ENCODE results near the gene BLVRB.
"Not testable (repeated sequence)": the region's sequence is repeated elsewhere in the genome, so short reads cannot be mapped to it uniquely, and the experiment has no call there.

Gene BLVRB

DNA sequence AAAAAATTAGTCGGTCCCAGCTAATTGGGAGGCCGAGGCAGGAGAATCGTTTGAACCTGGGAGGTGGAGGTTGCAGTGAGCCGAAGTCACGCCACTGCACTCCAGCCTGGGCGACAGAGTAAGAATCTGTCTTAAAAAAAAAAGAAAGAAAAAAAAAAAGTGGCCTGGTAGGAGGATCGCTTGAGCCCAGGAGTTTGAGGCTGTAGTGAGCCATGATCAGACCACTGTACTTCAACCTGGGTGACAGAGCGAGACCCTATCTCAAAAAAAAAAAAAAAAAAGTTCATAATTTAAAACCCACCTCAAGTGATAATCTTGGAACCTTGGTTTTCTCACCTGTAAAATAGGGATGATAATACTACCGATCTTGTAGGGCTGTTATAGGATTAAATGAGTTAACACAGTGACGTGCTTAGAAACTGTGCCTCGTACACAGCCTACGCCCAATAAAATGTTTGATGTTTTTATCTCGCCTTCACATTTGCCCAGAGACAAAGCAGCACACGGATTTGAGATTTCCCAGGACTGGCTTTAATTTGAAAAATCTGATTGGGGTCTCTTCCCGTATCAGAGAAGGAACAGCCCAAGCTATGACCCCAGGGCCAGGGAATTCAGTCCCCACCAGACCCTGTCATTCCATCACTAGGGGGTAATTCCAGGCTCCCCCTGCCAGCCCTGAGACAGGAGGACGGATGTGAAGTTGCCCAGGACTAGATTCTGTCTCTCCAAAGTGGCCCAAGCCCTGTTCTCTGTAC is 43.4 kb downstream of the BLVRB start:
- no peak for DNase-seq

DNA sequence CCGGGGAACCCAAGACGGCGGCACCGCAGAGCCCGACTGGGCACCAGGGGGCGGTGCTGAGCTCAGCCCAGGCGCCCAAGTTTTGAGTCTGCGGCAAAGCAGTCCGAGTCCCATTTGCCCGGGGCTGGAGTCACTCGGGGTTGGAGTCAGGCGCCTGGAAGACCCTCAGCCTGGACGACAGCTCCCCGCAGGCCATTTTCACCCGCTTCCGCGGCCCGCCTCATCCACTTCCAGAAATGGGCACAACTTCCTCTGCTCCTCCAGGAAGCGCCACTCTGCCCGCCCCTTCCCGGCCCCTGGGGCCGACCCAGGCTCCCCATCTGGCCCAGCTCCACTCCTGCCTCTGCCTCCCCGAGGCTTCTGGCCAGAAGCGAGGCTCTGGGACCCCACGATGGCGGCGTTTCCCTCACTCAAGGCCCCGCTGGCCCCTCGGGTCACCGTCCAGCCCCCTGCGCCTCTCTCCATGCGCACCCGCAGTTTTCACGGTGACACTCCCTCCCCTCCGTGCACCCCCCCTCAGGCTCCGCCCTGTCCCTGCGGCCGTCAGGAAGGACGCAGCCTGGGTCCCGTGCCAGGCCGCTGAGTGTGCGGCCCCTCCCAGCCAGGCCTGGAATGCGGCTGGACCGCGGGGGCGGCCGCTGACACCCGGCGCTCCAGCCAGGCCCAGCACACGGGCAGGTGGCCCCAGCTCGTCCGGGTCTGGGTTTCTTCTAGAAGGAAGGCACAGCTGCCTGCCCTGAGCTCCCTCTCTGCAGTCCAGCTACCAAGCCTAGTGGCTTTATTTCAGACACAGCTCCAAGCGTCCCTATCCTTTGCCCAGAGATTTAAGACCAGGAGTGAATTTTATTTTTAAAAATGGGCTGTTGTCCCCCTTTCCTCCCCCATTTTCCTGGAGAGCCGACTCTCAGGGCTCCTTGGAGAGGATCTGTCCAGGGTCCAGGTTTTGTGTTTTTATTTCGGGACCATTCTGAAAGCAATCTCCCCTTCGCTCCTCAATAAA is 44.5 kb downstream of the BLVRB start:
- peak; percentile 93 for DNase-seq

DNA sequence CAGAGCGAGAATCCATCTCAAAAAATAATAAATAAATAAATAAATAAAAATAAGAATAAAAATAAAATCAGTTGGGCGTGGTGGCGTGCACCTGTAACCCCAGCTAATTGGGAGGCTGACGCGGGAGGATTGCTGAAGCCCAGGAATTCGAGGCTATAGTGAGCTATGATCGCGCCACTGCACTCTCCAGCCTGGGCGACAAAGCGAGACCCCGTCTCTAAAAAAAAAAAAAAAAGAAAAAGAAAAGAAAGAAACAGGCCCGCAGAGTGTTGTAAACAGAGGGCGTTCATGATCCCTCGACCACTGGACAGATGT is 45.1 kb downstream of the BLVRB start:
- DNase-seq = no peak

DNA sequence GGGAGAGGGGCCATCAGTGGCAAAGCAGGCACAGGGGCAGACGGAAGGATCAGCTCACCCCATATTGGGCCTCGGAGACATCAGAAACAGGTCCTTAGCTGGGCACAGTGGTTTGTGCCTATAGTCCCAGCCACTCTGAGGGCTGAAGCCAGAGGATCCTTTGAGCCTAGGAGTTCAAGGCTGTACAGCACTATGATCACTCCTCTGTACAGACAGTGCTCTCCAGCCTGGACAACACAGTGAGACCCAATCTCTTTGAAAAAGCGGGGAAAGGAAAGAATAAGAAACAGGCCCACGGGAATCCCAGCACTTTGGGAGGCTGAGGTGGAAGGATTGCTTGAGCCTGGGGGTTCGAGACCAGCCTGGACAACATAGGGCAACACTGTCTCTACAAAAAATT is 45.8 kb downstream of the BLVRB start:
- no peak for DNase-seq

DNA sequence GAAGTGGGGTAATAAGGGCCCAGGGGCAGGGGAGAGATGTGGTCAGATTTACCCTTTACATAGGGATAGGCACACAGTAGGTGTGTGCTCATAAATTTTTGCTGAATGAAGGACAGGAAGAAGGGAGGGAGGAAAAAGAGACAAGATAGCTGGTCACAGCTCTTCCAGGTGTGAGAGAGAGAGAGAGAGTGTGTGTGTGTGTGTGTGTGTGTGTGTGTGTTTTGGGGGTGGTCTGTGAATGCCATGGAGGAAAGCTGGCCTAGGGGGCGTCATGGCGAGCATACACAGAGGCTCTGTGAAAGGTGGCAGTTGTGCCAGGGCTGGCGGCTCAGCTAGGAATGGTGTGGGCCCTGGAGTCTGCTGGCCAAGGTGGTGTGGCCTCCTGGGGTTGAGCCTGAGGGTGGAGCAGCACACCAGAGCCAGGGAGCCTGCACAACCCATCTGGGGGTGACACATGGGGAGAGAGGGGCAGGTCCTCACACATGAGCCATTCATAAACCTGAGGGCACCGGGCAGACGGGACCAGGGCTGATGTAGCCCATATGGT is 46.4 kb downstream of the BLVRB start:
- no peak for DNase-seq

DNA sequence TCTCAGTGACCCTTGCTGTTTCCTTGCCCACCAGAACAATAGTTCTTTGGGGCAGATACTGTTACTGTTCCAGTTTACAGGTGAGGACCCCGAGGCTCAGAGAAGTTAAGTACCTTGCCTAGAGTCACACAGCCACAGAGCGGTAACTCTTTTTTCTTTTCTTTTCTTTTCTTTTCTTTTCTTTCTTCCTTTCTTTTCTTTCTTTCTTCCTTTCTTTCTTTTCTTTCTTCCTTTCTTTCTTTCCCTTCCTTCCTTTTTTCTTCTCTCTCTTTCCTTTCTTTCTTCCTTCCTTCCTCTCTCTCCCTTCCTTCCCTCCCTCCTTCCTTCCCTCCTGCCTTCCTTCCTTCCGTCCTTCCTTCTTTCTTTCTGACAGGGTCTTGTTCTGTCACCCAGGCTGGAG is 47.5 kb downstream of the BLVRB start:
- DNase-seq = no peak

DNA sequence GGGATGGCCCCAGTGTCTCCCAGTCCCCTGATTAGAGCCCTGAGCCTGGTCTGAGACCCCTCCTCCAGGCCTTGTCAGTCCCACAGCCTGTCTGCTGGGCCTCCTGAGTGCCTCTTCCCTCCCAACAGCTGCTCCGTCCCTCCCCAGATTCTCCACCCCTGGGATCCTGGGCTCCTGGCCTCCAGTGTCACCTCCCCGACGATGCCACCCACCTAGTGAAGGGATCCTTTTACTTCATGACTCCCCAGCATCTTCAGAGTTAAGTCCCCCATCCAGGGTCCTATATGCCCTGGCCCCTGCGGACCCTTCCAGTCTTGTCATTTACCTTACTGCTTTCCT is 47.9 kb downstream of the BLVRB start:
- DNase-seq = no peak

DNA sequence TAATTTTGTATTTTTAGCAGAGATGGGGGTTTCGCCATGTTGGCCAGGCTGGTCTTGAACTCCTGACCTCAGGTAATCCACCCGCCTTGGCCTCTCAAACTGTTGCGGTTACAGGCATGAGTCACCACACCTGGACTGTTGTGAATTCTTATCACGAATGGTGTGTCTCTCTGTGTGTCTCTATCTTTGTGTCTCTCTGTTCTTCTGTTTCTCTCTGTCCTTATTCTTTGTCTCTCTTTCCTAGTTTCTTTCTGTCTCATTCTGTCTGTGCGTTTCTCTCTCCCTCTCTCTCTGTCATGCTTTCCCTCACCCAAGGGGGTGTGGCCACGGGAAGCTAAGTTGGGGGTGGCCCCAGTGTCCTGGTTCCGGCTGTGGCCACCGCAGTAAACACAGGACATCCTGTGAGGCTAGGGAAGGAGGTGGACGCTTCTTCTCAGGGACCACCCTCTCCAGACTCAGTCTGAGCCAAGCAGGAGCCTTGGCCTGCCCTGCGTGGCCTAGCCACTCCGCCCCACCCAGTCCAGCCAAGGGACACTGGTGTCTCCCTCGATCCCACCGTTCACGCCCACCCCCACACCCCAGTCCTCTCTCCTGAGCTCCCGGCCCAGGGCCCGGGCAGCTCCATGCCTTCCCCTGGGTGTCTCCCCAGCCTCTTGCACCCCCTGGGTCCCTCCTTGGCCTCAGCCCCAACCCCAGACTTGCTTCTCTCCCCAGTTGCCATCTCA is 48.5 kb downstream of the BLVRB start:
- no peak for DNase-seq

DNA sequence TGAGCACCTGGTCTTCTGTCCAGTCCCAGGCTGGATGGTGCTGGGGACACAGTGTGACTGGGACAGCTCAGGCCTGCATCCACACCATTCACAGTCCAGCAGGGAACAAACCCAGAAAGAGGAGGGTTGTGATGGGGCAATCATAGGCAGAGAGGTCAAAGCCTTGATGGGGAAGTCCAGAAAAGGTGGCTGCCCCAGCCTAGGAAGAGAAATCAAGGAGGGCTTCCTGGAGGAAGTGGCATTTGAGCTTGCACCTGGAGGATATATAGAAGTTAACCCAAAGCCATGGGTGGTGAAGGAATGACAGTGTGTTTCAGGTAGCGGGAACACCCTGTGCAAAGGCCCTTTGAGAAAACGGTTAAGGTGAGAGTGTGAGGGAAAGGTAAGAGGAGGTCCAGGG is 49.8 kb downstream of the BLVRB start:
- DNase-seq = no peak

DNA sequence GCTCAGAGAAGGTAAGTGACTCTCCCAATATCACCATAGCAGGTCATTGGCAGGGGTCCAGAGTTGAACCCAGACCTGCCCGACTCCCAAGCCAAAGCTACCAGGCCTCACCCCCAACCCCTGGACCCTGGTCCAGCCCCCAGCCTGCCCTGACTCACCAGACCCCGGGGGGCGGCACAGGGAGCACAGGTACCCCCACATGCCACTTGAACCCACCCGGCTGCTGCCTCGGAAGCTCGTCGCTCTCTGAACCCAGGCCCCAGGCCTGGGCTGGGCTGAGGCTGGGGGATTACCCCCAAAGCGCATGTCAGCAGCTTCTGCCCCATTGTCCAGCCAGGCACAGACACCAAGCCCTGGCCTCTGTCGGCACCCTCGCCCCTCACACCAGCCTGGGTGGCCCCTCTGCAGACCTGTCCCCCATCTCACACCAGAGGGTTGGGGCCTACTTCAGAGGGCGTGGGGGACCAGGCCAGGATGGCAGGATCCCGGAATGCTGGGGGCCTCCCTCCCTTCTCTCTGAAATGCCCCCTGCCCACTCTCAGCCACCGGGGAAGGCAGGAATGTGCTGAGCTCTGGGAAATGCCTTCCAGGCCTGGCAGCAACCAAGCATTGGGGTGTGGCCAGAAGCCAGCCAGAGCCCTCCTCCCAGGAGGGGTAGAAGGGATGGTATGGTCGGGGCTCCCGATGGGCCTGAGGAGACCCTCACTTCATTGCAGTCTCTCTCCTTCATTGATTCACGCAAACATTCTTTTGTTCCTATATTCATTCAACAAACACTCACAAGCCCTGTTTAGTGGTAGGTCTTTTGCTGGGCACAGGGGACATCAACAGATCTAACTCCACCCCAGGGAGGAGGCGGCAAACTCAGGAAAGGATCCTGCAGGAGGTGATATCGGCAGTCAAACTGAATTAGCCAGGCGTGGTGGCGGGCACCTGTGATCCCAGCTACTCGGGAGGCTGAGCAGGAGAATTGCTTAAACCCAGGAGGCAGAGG is 50.7 kb downstream of the BLVRB start:
- DNase-seq = peak; percentile 43

DNA sequence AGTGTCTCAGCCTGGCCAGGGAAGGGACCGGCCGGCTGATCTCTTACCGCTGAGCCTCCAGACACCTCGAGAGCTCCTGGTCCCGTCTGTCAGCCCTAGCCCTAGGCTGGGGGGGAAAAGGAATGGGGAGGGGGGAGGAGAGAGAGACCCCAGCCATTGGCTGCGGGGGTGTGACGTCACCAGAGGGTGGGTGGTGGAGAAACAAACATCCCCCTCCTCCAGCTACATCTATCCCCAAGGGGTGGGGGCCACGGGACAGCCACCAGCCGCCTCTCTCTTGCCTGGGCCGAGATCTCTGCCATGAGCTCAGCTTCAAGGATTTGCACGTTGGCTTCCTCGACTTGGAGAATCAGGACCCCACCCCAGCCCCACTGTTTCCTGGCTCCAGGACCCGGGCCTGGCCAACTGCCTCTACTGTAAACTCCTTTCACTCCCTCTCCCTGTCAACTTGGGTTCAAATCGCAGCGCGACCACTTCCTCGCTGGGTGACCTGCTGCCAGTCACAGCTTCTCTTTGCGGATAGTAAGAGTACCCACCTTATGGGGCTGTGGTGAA is 52.2 kb downstream of the BLVRB start, which contains the start of gene PRX:
TSS of gene PRX (minus strand) at position 88 of the 555 bp plus-strand sequence. CDS start 5,446 bp downstream, outside the sequence.
- DNase-seq = peak; percentile 59

DNA sequence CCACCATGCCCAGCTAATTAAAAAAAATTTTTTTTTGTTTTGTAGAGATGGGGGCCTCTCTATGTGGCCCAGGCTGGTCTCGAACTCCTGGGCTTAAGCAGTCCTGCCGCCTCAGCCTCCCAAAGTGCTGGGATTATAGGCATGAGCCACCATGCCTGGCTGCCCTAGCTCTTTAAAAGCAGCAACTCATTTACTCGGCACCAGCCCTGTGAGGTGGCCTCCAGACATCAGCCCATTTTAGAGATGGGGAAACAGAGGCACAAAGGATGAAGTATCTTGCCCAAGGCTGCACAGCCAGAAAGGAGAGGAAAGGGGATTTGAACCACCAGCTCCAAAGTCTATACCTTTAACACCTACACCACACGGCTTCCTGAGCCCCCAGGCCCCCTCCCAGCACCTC is 52.7 kb downstream of the BLVRB start:
- no peak for DNase-seq

DNA sequence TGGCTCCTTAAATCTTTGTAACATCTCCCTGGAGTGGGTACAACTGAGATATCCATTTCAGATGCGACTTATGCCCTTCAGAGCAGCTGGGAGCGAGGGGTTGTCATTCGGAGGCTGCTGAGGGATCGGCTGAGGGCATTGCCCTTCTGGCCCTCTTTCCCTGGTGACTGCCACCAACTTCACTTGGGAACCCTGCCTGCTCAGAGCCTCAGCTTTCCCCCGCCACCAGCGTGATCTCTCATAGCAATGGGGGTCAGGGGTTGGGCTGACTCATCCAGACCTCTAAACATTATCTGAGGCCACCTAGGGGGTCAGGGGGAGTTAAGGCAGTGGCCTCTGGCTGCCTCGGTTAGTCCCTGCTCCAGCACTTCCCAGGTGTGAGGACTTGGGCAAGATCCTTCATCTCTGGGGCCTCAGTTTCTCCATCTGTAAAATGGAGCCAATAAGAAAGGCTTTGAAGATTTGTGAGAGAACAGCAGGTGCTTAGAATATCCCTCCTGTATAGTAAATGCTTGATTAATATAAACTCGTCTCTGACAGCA is 53.5 kb downstream of the BLVRB start:
- DNase-seq = no peak

DNA sequence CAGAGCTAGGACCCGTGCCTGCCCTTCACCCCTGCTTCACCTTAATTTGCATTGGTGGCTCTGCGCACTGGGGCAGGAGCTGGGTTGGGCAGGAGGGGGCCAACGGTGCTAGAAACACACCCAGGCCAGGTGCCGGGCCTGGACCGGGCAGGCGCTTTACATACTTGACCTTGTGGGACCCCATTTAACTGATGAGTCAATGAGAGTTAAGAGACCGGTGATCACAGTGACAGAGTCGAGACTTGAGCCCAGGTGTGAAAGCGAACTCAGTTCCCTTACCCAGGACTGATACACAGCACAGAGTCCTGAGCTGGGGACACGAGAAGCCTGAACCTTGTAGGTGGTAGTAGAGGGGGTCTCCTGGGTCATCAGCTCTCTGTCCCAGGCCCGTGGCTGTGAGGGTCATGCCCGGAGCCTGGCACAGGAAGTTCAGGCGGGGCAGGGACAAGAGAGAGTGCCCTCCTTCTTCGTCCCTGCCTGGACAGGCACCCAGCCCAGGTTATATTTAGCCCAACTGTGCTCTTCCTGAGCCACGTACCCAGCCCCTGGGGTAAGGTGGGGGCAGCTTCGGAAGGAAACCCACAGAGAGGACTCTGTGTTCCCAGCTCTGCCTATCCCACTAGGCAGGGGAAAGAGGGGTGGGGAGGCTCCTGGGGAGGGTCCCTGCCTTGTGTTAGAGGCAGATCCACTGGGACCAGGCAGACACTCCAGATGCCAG is 54.3 kb downstream of the BLVRB start:
- DNase-seq = no peak

DNA sequence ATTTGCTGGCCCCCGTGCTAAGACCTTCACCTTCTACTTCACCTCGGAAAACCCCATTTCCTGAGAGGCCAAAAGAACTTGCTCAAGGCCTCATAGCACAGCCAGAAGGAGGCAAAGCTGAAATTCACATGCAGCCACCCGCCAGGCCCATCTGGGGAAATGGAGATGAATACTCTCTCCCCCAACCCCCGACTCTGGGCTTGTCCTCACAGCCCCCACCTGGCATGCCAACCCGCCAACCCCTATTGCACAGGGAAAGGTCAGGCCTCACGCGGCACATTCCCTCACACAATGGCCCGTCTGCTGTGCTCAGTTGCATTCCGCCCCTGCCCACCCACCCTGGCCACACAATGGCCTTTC is 55.5 kb downstream of the BLVRB start:
- no peak for DNase-seq

DNA sequence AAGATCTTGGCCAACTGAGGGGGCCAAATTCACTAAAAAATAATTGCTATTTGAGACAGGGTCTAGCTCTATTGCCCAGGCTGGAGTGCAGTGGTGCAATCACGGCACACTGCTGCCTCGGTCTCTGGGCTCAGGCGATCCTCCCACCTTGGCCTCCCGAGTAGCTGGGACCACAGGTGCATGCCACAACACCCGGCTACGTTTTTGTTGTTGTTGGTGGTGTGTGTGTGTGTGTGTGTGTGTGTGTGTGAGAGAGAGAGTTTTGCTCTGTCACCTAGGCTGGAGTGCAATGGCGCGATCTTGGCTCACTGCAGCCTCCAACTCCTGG is 57.0 kb downstream of the BLVRB start:
- DNase-seq = not testable (repeated sequence)

DNA sequence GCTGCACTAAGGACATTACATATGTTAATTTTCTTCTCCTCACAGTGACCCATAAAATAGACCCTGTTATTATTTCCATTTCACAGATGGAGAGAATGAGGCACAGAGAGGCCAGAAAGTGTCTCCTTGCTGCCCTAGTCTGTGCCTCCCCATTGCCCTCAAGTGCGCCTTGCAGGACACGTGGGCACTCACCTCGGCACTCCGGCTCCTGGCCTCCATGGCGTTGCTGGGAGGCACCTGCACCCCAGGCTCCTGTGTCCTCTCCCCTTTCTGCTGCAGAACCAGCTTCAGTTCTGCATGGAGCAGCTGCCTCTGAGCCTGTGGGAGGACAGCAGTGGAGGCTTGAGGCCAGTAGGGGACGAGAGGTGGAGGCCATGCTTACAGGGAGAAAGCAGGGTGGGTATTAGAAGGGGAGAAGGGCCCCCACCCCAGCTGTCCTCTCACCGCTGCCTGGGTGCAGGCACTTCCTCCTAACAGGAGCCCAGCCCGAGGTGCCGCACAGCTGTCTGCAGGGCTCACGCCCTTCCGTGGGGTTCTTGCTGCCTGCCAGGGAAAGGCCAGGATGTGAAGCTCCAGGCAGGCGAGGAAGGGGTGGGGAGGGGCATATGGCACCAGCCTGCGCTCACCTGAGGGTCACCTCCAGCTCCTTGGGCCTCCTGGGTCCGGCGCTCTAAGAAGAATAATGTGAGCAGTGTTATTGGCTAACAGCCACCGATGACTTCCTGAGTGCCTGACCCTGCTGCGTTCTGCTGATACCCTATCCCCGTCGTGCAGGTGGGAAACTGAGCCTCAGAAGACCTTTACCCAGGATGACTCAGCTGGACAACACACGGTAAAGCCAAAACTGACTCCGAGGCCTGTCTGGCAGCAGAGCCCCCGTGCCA is 57.6 kb downstream of the BLVRB start:
- DNase-seq = no peak

DNA sequence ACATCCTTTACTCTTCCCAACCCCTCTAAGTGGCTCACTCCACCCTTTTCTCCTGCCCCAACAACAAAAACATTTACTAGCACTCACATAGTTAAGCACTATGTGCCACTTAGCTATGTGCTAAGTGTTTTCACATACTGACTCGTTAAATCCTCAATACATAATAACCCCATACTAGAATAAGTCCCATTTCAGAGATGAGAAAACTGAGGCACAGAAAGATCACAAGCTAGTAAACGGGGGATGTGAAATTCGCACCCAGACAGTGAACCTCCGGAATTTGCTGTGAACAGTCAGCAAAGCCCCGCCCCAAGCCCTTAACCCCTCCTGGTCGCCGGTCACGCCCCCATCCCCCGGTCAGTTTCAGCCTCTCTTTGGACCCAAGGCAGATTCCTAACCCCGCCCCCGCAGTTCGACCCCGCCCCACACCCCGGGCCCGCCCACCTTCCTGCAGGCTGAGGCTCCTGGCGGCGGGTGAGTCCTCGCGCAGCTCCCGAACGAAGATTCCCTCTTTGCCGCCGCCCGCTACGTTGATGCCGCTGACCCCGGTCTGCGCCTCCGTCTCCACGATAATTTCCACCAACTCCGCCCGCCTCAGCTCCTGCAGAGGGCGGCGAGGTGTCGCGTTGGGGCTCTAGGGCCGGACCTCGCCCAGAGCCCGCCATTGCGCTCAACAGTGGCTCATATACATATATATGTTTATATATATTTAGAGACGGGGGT is 62.1 kb downstream of the BLVRB start:
- peak; percentile 91 for DNase-seq

DNA sequence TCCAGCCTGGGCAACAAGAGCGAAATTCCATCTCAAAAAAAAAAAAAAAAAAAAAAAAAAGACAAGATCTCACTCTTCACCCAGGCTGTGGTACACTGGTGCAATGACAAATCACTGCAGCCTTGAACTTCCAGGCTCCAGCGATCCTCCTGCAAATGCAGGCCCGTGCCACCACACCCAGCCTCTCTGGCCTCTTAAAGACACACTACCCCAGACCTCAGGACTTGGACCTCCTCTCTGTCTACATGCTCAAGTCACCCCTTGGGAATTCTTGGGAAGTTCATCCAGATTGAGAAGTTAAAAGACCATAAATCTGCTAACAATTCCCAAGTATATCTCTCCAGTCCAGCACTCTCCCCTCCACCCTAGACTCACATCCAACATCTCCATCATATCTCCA is 65.0 kb downstream of the BLVRB start:
- no peak for DNase-seq

Data from eye (tissue), 1 donor.